Heart left ventricle (tissue), 16 donors: ENCODE measurements around the gene ACAP3. TPM values are rescaled to one million over a fixed set of nuclear protein-coding genes. Genes with fewer than 3 reads are reported as not detected.

Experiments used
- ATAC-seq, 4 donors: fragments of 200-7000 bp; cut with Tn5 transposase; one replicate each; pipeline ENCODE4 v1.9.1; 2020 to 2022; ENCODE audit warnings: moderate library complexity in 4 of 4, mild to moderate bottlenecking in 3 of 4, moderate number of reproducible peaks in 1 of 4
- DNase-seq, 5 donors: peaks; one replicate each; pipeline ENCODE4 v3.0.0-alpha.2; 2020
- H3K27ac ChIP-seq, 12 donors: fragments of 200-600 bp; sonication (generic) in 4 of 12; one replicate each; pipeline versions ENCODE4 v1.5.0 to v1.8.0; 2016 to 2022; ENCODE audit warnings: mild to moderate bottlenecking in 2 of 12
- H3K27me3 ChIP-seq, 9 donors: fragments of 200-600 bp; sonication (generic) in 2 of 9; one replicate each; pipeline versions ENCODE4 v1.5.1 to v1.8.0; 2016 to 2022; ENCODE audit warnings: mild to moderate bottlenecking in 3 of 9
- H3K36me3 ChIP-seq, 9 donors: fragments of 200-600 bp; sonication (generic) in 2 of 9; one replicate each; pipeline versions ENCODE4 v1.5.0 to v1.8.0; 2018 to 2022; ENCODE audit warnings: mild to moderate bottlenecking in 2 of 9
- H3K4me1 ChIP-seq, 12 donors: fragments of 200-600 bp; sonication (generic) in 4 of 12; one replicate each; pipeline versions ENCODE4 v1.5.0 to v1.8.0; 2016 to 2022; ENCODE audit warnings: mild to moderate bottlenecking in 3 of 12
- H3K4me3 ChIP-seq, 12 donors: fragments of 200-600 bp; sonication (generic) in 4 of 12; one replicate each; pipeline versions ENCODE4 v1.5.0 to v1.8.0; 2017 to 2022; ENCODE audit warnings: mild to moderate bottlenecking in 9 of 12, moderate library complexity in 4 of 12
- H3K9me3 ChIP-seq, 12 donors: fragments of 200-600 bp; sonication (generic) in 4 of 12; one replicate each; pipeline versions ENCODE4 v1.5.0 to v1.8.0; 2016 to 2022; ENCODE audit warnings: mild to moderate bottlenecking in 1 of 12
- CTCF ChIP-seq, 12 donors: fragments of 200-600 bp; sonication (generic) in 4 of 12; IDR thresholded peaks; one replicate each; pipeline versions ENCODE4 v1.5.0 to v1.8.0; 2018 to 2022; ENCODE audit warnings: antibody characterized with exemption in 12 of 12, mild to moderate bottlenecking in 5 of 12
- POLR2A ChIP-seq, 2 donors: fragments of 450-650 bp; IDR thresholded peaks; one replicate each; pipeline ENCODE4 v1.6.1; 2017; ENCODE audit warnings: antibody characterized with exemption in 2 of 2, mild to moderate bottlenecking in 2 of 2, moderate library complexity in 2 of 2
- WGBS, 4 donors: extraction: QIAGEN DNeasy Blood & Tissue Kit in 2 of 4; methylation state at CpG; one replicate each; pipeline versions ENCODE4 v1.1.5 to v1.1.7; 2013 to 2018; 5-methylcytosine and 5-hydroxymethylcytosine counted together
- intact Hi-C, 10 donors: fragments of 100-400 bp; cut with DNase I; formaldehyde crosslinking; loops; one replicate each; pipeline versions ENCODE4 v1.11.1 to v1.14.2; 2022
- polyA plus RNA-seq, 2 donors: library from polyadenylated mRNA; stranded (reverse); fragments of 200-250 nt; gene quantifications; one replicate each; pipeline ENCODE4 v1.2.3, GENCODE V29; 2013
- total RNA-seq, 9 donors: library from RNA; depleted of rRNA in 2 of 9; stranded (reverse); fragments of >200 nt in 2 of 9; fragmentation: NEBNext Ultra II Directional in 3 of 9; extraction: Animal tissue kit (Norgen Biotek cat#: 25700) in 3 of 9; gene quantifications; one replicate each; pipeline versions ENCODE4 v1.1.0 to v1.2.4, GENCODE V29; 2016 to 2023
- donor health status: ischemic (EF 13 %, LVEDD 7.1; RV severe dilation, severe dysfunction).
- donor health status: healthy with polysubstance abuse.
- donor health status: DM: no; HTN: yes; CAD: no.
- donor health status: DM: no; HTN: no; CAD: no.
- donor health status: ischemic (EF 25% LVEDD 6.9; RV normal size, moderate dysfunction).
- donor health status: ischemic (EF 25% LVEDD 5.7; RV mildly dilated, moderate dysfunction).
- donor health status: healthy.
- donor health status: DM: yes; HTN: yes; CAD: no.
- donor health status: ischemic (EF 35%, LVEDD 5.7; RV mildly dilated, moderate dysfunction).
- donor health status: nonischemic (EF 11% LVEDD 7.7; RV severe dilation, severe dysfunction).
- donor health status: DM: yes; HTN: yes; CAD: no.
- donor health status: PGD.
- donor health status: ischemic (EF 29% LVEDD 5.4; RV normal size, mild dysfunction).
- donor health status: nonischemic (EF 23%, LVEDD 6.1; RV moderate dilation, normal function).

ACAP3 gene
- total and polyA plus RNA-seq, 11 donors, result 20.1 to 59.5 (median 34.1) TPM

GRCh38 chr1:1321477-1321876 is 13.7 kb upstream of the ACAP3 start:
- no peak overlapping the region for H3K4me3 ChIP-seq
- DNase-seq (no peak), ATAC-seq (no peak)
- no peaks in the 10 kb centered on the region for H3K27me3 ChIP-seq
- WGBS, 4 donors, result 40 to 100% (median 94%) methylated on average over 1 to 8 of the region's 8 CpGs
- TF ChIP-seq CTCF (IDR thresholded peaks at IDR 0.05) (no peak), POLR2A (IDR thresholded peaks at IDR 0.05) (no peak)
- peak overlapping the region in 1 of 12 donors; percentile 81 for H3K27ac ChIP-seq
- peaks cover 0 to 43% (median 25%) of the 10 kb centered on the region in 9 donors for H3K36me3 ChIP-seq
- intact Hi-C loops, result no loop called here
- no peaks in the 10 kb centered on the region for H3K9me3 ChIP-seq
- H3K4me1 ChIP-seq, result peaks cover 7 to 73% (median 45%) of the 10 kb centered on the region in 12 donors

GRCh38 chr1:1320666-1321448 is 13.1 kb upstream of the ACAP3 start:
- H3K27ac ChIP-seq, result peak overlapping the region in 2 of 12 donors; percentile 37 to 81
- H3K9me3 ChIP-seq, result no peaks in the 10 kb centered on the region
- no peaks in the 10 kb centered on the region for H3K27me3 ChIP-seq
- peaks cover 0 to 48% (median 30%) of the 10 kb centered on the region in 9 donors for H3K36me3 ChIP-seq
- intact Hi-C loops, result no loop called here
- 53 to 73% (median 67%) methylated on average over 13 to 23 of the region's 23 CpGs for WGBS, 4 donors
- no peak for DNase-seq
- no peak overlapping the region for H3K4me3 ChIP-seq
- no peak for ATAC-seq
- TF ChIP-seq CTCF (IDR thresholded peaks at IDR 0.05), result no peak
- no peak for TF ChIP-seq POLR2A (IDR thresholded peaks at IDR 0.05)
- peaks cover 2 to 66% (median 39%) of the 10 kb centered on the region in 12 donors for H3K4me1 ChIP-seq

GRCh38 chr1:1319646-1319941 is 11.9 kb upstream of the ACAP3 start:
- Histone ChIP-seq H3K27ac (peak overlapping the region in 2 of 12 donors; percentile 69 to 81), H3K27me3 (no peaks in the 10 kb centered on the region), H3K4me3 (no peak overlapping the region), H3K4me1 (peaks cover 2 to 56% (median 34%) of the 10 kb centered on the region in 12 donors), H3K36me3 (peaks cover 0 to 56% (median 38%) of the 10 kb centered on the region in 9 donors), H3K9me3 (no peaks in the 10 kb centered on the region)
- 90 to 97% (median 94%) methylated on average over 13 of the region's 13 CpGs for WGBS, 4 donors
- intact Hi-C loops, result no loop called here
- no peak for ATAC-seq
- TF ChIP-seq POLR2A (IDR thresholded peaks at IDR 0.05) (no peak), CTCF (IDR thresholded peaks at IDR 0.05) (no peak)
- DNase-seq, result no peak

- 88 to 92% (median 91%) methylated on average over 25 to 36 of the region's 36 CpGs for whole genome bisulfite sequencing, 4 donors
- DNase-seq, result no peak
- Histone ChIP-seq H3K4me3 (no peak overlapping the region), H3K27me3 (no peaks in the 10 kb centered on the region), H3K36me3 (peaks cover 0 to 62% (median 43%) of the 10 kb centered on the region in 9 donors), H3K9me3 (no peaks in the 10 kb centered on the region), H3K27ac (peak overlapping the region in 10 of 12 donors; percentile 33 to 81 (median 53)), H3K4me1 (peaks cover 2 to 56% (median 34%) of the 10 kb centered on the region in 12 donors)
- no peak for TF ChIP-seq CTCF (IDR thresholded peaks at IDR 0.05)
- TF ChIP-seq POLR2A (IDR thresholded peaks at IDR 0.05), result no peak
- peak in 2 of 4 donors; percentile 2 to 5 for ATAC-seq
- intact Hi-C loops, result no loop called here
These were observed 11.3 kb upstream of the ACAP3 start for GRCh38 chr1:1318777-1319645.
